HG03342 (cell line): ENCODE results near the gene PEX10.
"Not testable (repeated sequence)": the region's sequence is repeated elsewhere in the genome, so short reads cannot be mapped to it uniquely, and the experiment has no call there.

Source experiments
- ATAC-seq: cut with Tn5 transposase; IDR thresholded peaks from one replicate; pipeline ENCODE4 v1.9.1; 2021; ENCODE audit warnings: mild to moderate bottlenecking, moderate library complexity; ENCODE audit not compliant: unreplicated experiment

Gene PEX10

GRCh38 chr1:2443277-2444137 lies 31.1 kb upstream of the PEX10 start:
- no peak for ATAC-seq

- no peak for ATAC-seq
Measured at GRCh38 chr1:2442661-2443060, 30.3 kb upstream of the PEX10 start.

- no peak for ATAC-seq
Measured at GRCh38 chr1:2441746-2442145, 29.4 kb upstream of the PEX10 start.

GRCh38 chr1:2440346-2440745 lies 28.0 kb upstream of the PEX10 start:
- not testable (repeated sequence) for ATAC-seq

GRCh38 chr1:2439369-2439768 lies 27.0 kb upstream of the PEX10 start:
- no peak for ATAC-seq

GRCh38 chr1:2438641-2439040 lies 26.3 kb upstream of the PEX10 start:
- ATAC-seq, result no peak

GRCh38 chr1:2438038-2438437 lies 25.7 kb upstream of the PEX10 start:
- ATAC-seq, result no peak

GRCh38 chr1:2437617-2438016 lies 25.3 kb upstream of the PEX10 start:
- no peak for ATAC-seq

- no peak for ATAC-seq
Measured at GRCh38 chr1:2436876-2437275, 24.5 kb upstream of the PEX10 start.

- no peak for ATAC-seq
Measured at GRCh38 chr1:2435746-2436355, 23.5 kb upstream of the PEX10 start.

GRCh38 chr1:2435091-2435490 lies 22.7 kb upstream of the PEX10 start:
- no peak for ATAC-seq

GRCh38 chr1:2433936-2434655 lies 21.7 kb upstream of the PEX10 start:
- no peak for ATAC-seq

- no peak for ATAC-seq
Measured at GRCh38 chr1:2433196-2433595, 20.8 kb upstream of the PEX10 start.

- no peak for ATAC-seq
Measured at GRCh38 chr1:2432441-2432844, 20.1 kb upstream of the PEX10 start.

- no peak for ATAC-seq
Measured at GRCh38 chr1:2431518-2431917, 19.2 kb upstream of the PEX10 start.

- ATAC-seq, result no peak
Measured at GRCh38 chr1:2431103-2431502, 18.7 kb upstream of the PEX10 start.

GRCh38 chr1:2430592-2430973 lies 18.2 kb upstream of the PEX10 start:
- ATAC-seq, result no peak

- ATAC-seq, result no peak
Measured at GRCh38 chr1:2429780-2430591, 17.6 kb upstream of the PEX10 start.

GRCh38 chr1:2428490-2428889 lies 16.1 kb upstream of the PEX10 start:
- ATAC-seq, result no peak

- ATAC-seq, result no peak
Measured at GRCh38 chr1:2427976-2428375, 15.6 kb upstream of the PEX10 start.

GRCh38 chr1:2427051-2427450 lies 14.7 kb upstream of the PEX10 start:
- ATAC-seq, result no peak
